HEK293 (cell line): ENCODE data around the gene LMCD1.

Source experiments
- GLI2 ChIP-seq: fragments of 450-650 bp; formaldehyde crosslinking; IDR thresholded peaks from 2 replicates; pipeline ENCODE4; 2017; ENCODE audit warnings: missing biosample characterization, missing genetic modification characterization, low read depth, borderline replicate concordance
- GLIS2 ChIP-seq: fragments of 450-650 bp; formaldehyde crosslinking; IDR thresholded peaks from 2 replicates; pipeline ENCODE4 v1.5.1; 2016; ENCODE audit warnings: missing biosample characterization, missing genetic modification characterization
- KLF1 ChIP-seq: fragments of 450-650 bp; formaldehyde crosslinking; IDR thresholded peaks from 2 replicates; pipeline ENCODE4 v1.5.1; 2016; ENCODE audit warnings: missing biosample characterization, missing genetic modification characterization
- KLF16 ChIP-seq: fragments of 450-650 bp; formaldehyde crosslinking; IDR thresholded peaks from 2 replicates; pipeline ENCODE4 v1.5.1; 2017; ENCODE audit warnings: missing biosample characterization, missing genetic modification characterization
- KLF7 ChIP-seq: fragments of 450-650 bp; formaldehyde crosslinking; IDR thresholded peaks from 2 replicates; pipeline ENCODE4 v1.5.1; 2016; ENCODE audit warnings: missing biosample characterization, missing genetic modification characterization, borderline replicate concordance
- RBAK ChIP-seq: fragments of 450-650 bp; formaldehyde crosslinking; IDR thresholded peaks from 2 replicates; pipeline ENCODE4 v1.5.1; 2016; ENCODE audit warnings: missing biosample characterization, missing genetic modification characterization
- SP2 ChIP-seq: fragments of 450-650 bp; formaldehyde crosslinking; IDR thresholded peaks from 2 replicates; pipeline ENCODE4 v1.5.1; 2016; ENCODE audit warnings: missing biosample characterization, missing genetic modification characterization
- ZBTB20 ChIP-seq: fragments of 450-650 bp; formaldehyde crosslinking; IDR thresholded peaks from 2 replicates; pipeline ENCODE4 v1.5.1; 2016; ENCODE audit warnings: missing biosample characterization, missing genetic modification characterization
- ZBTB48 ChIP-seq: fragments of 450-650 bp; formaldehyde crosslinking; IDR thresholded peaks from 2 replicates; pipeline ENCODE4 v1.5.1; 2016; ENCODE audit warnings: missing biosample characterization, missing genetic modification characterization
- ZNF133 ChIP-seq: fragments of 450-650 bp; formaldehyde crosslinking; IDR thresholded peaks from 2 replicates; pipeline ENCODE4 v1.5.1; 2016; ENCODE audit warnings: missing biosample characterization, missing genetic modification characterization
- ZNF155 ChIP-seq: fragments of 450-650 bp; formaldehyde crosslinking; IDR thresholded peaks from 2 replicates; pipeline ENCODE4 v1.5.1; 2016; ENCODE audit warnings: missing biosample characterization, missing genetic modification characterization
- ZNF221 ChIP-seq: fragments of 450-650 bp; formaldehyde crosslinking; IDR thresholded peaks from 2 replicates; pipeline ENCODE4 v1.5.1; 2017; ENCODE audit warnings: missing biosample characterization, missing genetic modification characterization, borderline replicate concordance
- ZNF23 ChIP-seq: fragments of 450-650 bp; formaldehyde crosslinking; IDR thresholded peaks from 2 replicates; pipeline ENCODE4 v1.5.1; 2016; ENCODE audit warnings: missing biosample characterization, missing genetic modification characterization, borderline replicate concordance
- ZNF266 ChIP-seq: fragments of 450-650 bp; formaldehyde crosslinking; IDR thresholded peaks from 2 replicates; pipeline ENCODE4 v1.5.1; 2016; ENCODE audit warnings: missing biosample characterization, missing genetic modification characterization, low read depth
- ZNF302 ChIP-seq: fragments of 450-650 bp; formaldehyde crosslinking; IDR thresholded peaks from 2 replicates; pipeline ENCODE4 v1.5.1; 2016; ENCODE audit warnings: missing biosample characterization, missing genetic modification characterization, low read depth
- ZNF341 ChIP-seq: fragments of 450-650 bp; formaldehyde crosslinking; IDR thresholded peaks from 2 replicates; pipeline ENCODE4; 2016; ENCODE audit warnings: low read depth, missing biosample characterization, missing genetic modification characterization
- ZNF473 ChIP-seq: fragments of 450-650 bp; formaldehyde crosslinking; IDR thresholded peaks from 2 replicates; pipeline ENCODE4 v1.5.1; 2017; ENCODE audit warnings: missing biosample characterization, missing genetic modification characterization
- ZNF501 ChIP-seq: fragments of 450-650 bp; formaldehyde crosslinking; IDR thresholded peaks from 2 replicates; pipeline ENCODE4 v1.5.1; 2016; ENCODE audit warnings: missing biosample characterization, missing genetic modification characterization
- ZNF555 ChIP-seq: fragments of 450-650 bp; formaldehyde crosslinking; conservative IDR thresholded peaks from 2 replicates; pipeline ENCODE4 v1.5.1; 2017; ENCODE audit warnings: missing biosample characterization, mild to moderate bottlenecking, missing genetic modification characterization, inconsistent platforms
- ZNF747 ChIP-seq: fragments of 450-650 bp; formaldehyde crosslinking; IDR thresholded peaks from 2 replicates; pipeline ENCODE4 v1.5.1; 2016; ENCODE audit warnings: missing biosample characterization, missing genetic modification characterization
- ZNF768 ChIP-seq: fragments of 450-650 bp; formaldehyde crosslinking; IDR thresholded peaks from 2 replicates; pipeline ENCODE4 v1.5.1; 2018; ENCODE audit warnings: missing biosample characterization, mild to moderate bottlenecking, missing genetic modification characterization
- ZNF791 ChIP-seq: fragments of 450-650 bp; formaldehyde crosslinking; IDR thresholded peaks from 2 replicates; pipeline ENCODE4 v1.5.1; 2016; ENCODE audit warnings: missing biosample characterization, missing genetic modification characterization
- ZNF837 ChIP-seq: fragments of 450-650 bp; formaldehyde crosslinking; IDR thresholded peaks from 2 replicates; pipeline ENCODE4 v1.5.1; 2016; ENCODE audit warnings: missing biosample characterization, missing genetic modification characterization
- ZNF843 ChIP-seq: fragments of 450-650 bp; formaldehyde crosslinking; IDR thresholded peaks from 2 replicates; pipeline ENCODE4 v1.5.1; 2016; ENCODE audit warnings: missing biosample characterization, missing genetic modification characterization
- ZSCAN23 ChIP-seq: fragments of 450-650 bp; formaldehyde crosslinking; IDR thresholded peaks from 2 replicates; pipeline ENCODE4 v1.5.1; 2016; ENCODE audit warnings: missing biosample characterization, missing genetic modification characterization
- TF ChIP-seq, protein P1 (sequence below): fragments of 450-650 bp; formaldehyde crosslinking; IDR thresholded peaks from 2 replicates; pipeline ENCODE4 v1.5.1; 2017; ENCODE audit warnings: missing biosample characterization, missing genetic modification characterization
- TF ChIP-seq, protein P2 (sequence below): fragments of 450-650 bp; formaldehyde crosslinking; IDR thresholded peaks from 2 replicates; pipeline ENCODE4 v1.5.1; 2016; ENCODE audit warnings: missing biosample characterization, missing genetic modification characterization, low read depth
- TF ChIP-seq, protein P3 (sequence below): sonication (generic); formaldehyde crosslinking; IDR thresholded peaks from 2 replicates; pipeline ENCODE4 v1.8.1; 2022; ENCODE audit warnings: mild to moderate bottlenecking, moderate library complexity, missing genetic modification reagents
- TF ChIP-seq, protein P4 (sequence below): fragments of 450-650 bp; formaldehyde crosslinking; optimal IDR thresholded peaks from 2 replicates; pipeline ENCODE3; 2016; ENCODE audit warnings: missing biosample characterization, mild to moderate bottlenecking, missing genetic modification characterization
- TF ChIP-seq, protein P5 (sequence below): fragments of 450-650 bp; formaldehyde crosslinking; IDR thresholded peaks from 2 replicates; pipeline ENCODE4 v1.5.1; 2016; ENCODE audit warnings: missing biosample characterization, missing genetic modification characterization
- TF ChIP-seq, protein P6 (sequence below): fragments of 450-650 bp; formaldehyde crosslinking; IDR thresholded peaks from 2 replicates; pipeline ENCODE4 v1.5.1; 2016; ENCODE audit warnings: missing biosample characterization, missing genetic modification characterization

Gene LMCD1

DNA sequence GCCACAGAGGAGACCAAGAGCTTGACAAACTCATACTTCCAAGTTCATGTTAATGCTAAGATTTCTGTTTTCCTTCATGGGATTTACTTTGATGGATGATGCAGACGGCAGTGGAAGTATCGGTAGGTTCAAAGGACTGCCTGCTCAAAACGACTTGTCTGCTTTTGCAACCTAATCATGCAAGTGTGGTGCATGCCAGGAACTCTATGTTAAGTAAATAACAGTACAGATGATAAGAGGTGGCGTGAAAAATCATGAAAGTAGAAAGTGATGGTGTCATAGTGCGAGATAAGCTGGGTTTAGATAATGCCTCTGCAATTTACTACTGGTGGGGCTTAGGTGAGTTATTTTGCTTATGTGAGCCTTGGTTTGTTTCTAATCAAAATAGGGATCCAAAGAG lies 14.7 kb upstream of the LMCD1 start (continued):
- TF ChIP-seq ZNF555 (tag by site-specific recombination): no peak
- TF ChIP-seq ZNF768 (tag by site-specific recombination): no peak
- TF ChIP-seq ZSCAN23: no peak
- TF ChIP-seq KLF16 (tag by site-specific recombination): no peak
- TF ChIP-seq, protein P1, sequence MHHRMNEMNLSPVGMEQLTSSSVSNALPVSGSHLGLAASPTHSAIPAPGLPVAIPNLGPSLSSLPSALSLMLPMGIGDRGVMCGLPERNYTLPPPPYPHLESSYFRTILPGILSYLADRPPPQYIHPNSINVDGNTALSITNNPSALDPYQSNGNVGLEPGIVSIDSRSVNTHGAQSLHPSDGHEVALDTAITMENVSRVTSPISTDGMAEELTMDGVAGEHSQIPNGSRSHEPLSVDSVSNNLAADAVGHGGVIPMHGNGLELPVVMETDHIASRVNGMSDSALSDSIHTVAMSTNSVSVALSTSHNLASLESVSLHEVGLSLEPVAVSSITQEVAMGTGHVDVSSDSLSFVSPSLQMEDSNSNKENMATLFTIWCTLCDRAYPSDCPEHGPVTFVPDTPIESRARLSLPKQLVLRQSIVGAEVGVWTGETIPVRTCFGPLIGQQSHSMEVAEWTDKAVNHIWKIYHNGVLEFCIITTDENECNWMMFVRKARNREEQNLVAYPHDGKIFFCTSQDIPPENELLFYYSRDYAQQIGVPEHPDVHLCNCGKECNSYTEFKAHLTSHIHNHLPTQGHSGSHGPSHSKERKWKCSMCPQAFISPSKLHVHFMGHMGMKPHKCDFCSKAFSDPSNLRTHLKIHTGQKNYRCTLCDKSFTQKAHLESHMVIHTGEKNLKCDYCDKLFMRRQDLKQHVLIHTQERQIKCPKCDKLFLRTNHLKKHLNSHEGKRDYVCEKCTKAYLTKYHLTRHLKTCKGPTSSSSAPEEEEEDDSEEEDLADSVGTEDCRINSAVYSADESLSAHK (tag by site-specific recombination): no peak
- TF ChIP-seq, protein P2, sequence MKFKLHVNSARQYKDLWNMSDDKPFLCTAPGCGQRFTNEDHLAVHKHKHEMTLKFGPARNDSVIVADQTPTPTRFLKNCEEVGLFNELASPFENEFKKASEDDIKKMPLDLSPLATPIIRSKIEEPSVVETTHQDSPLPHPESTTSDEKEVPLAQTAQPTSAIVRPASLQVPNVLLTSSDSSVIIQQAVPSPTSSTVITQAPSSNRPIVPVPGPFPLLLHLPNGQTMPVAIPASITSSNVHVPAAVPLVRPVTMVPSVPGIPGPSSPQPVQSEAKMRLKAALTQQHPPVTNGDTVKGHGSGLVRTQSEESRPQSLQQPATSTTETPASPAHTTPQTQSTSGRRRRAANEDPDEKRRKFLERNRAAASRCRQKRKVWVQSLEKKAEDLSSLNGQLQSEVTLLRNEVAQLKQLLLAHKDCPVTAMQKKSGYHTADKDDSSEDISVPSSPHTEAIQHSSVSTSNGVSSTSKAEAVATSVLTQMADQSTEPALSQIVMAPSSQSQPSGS (tag by site-specific recombination): no peak
- TF ChIP-seq ZNF501 (tag by site-specific recombination): no peak
- no peak for TF ChIP-seq ZBTB48 (tag by site-specific recombination)
- no peak for TF ChIP-seq ZBTB20 (tag by site-specific recombination)
- TF ChIP-seq ZNF266: no peak
- TF ChIP-seq ZNF155 (tag by site-specific recombination): no peak
- TF ChIP-seq, protein P3, sequence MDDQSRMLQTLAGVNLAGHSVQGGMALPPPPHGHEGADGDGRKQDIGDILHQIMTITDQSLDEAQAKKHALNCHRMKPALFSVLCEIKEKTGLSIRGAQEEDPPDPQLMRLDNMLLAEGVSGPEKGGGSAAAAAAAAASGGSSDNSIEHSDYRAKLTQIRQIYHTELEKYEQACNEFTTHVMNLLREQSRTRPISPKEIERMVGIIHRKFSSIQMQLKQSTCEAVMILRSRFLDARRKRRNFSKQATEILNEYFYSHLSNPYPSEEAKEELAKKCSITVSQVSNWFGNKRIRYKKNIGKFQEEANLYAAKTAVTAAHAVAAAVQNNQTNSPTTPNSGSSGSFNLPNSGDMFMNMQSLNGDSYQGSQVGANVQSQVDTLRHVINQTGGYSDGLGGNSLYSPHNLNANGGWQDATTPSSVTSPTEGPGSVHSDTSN: no peak
- TF ChIP-seq GLIS2: no peak
- TF ChIP-seq, protein P4, sequence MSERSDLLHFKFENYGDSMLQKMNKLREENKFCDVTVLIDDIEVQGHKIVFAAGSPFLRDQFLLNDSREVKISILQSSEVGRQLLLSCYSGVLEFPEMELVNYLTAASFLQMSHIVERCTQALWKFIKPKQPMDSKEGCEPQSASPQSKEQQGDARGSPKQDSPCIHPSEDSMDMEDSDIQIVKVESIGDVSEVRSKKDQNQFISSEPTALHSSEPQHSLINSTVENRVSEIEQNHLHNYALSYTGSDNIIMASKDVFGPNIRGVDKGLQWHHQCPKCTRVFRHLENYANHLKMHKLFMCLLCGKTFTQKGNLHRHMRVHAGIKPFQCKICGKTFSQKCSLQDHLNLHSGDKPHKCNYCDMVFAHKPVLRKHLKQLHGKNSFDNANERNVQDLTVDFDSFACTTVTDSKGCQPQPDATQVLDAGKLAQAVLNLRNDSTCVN: no peak
- no peak for TF ChIP-seq RBAK (tag by site-specific recombination)
- TF ChIP-seq ZNF302 (tag by site-specific recombination): no peak
- no peak for TF ChIP-seq ZNF747 (tag by site-specific recombination)
- no peak for TF ChIP-seq KLF1
- TF ChIP-seq ZNF843: peak; percentile 83
- TF ChIP-seq, protein P5, sequence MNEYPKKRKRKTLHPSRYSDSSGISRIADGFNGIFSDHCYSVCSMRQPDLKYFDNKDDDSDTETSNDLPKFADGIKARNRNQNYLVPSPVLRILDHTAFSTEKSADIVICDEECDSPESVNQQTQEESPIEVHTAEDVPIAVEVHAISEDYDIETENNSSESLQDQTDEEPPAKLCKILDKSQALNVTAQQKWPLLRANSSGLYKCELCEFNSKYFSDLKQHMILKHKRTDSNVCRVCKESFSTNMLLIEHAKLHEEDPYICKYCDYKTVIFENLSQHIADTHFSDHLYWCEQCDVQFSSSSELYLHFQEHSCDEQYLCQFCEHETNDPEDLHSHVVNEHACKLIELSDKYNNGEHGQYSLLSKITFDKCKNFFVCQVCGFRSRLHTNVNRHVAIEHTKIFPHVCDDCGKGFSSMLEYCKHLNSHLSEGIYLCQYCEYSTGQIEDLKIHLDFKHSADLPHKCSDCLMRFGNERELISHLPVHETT (tag by site-specific recombination): peak; percentile 32; the same call in 1 of the 2 replicates
- TF ChIP-seq ZNF791 (tag by site-specific recombination): no peak
- TF ChIP-seq ZNF341 (tag by site-specific recombination): no peak
- TF ChIP-seq ZNF23 (tag by site-specific recombination): no peak
- no peak for TF ChIP-seq KLF7 (tag by site-specific recombination)
- no peak for TF ChIP-seq ZNF837 (tag by site-specific recombination)
- no peak for TF ChIP-seq ZNF473 (tag by site-specific recombination)
- TF ChIP-seq, protein P6, sequence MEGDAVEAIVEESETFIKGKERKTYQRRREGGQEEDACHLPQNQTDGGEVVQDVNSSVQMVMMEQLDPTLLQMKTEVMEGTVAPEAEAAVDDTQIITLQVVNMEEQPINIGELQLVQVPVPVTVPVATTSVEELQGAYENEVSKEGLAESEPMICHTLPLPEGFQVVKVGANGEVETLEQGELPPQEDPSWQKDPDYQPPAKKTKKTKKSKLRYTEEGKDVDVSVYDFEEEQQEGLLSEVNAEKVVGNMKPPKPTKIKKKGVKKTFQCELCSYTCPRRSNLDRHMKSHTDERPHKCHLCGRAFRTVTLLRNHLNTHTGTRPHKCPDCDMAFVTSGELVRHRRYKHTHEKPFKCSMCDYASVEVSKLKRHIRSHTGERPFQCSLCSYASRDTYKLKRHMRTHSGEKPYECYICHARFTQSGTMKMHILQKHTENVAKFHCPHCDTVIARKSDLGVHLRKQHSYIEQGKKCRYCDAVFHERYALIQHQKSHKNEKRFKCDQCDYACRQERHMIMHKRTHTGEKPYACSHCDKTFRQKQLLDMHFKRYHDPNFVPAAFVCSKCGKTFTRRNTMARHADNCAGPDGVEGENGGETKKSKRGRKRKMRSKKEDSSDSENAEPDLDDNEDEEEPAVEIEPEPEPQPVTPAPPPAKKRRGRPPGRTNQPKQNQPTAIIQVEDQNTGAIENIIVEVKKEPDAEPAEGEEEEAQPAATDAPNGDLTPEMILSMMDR (tag by site-specific recombination): no peak
- TF ChIP-seq ZNF133 (tag by site-specific recombination): no peak
- no peak for TF ChIP-seq SP2 (tag by site-specific recombination)
- TF ChIP-seq GLI2 (tag by site-specific recombination): 0 out of 2 replicates have a peak, but pooled peaks have one; percentile 25
- no peak for TF ChIP-seq ZNF221
